Measurements from ENCODE around the gene GRK3. TPM values are rescaled to one million over a fixed set of nuclear protein-coding genes. Genes with fewer than 3 reads are reported as not detected.
"Not testable (repeated sequence)": the region's sequence is repeated elsewhere in the genome, so short reads cannot be mapped to it uniquely, and the experiment has no call there.

GRK3 gene
- total RNA-seq, 1 donor from 2014 or later: 26.0 TPM

DNA sequence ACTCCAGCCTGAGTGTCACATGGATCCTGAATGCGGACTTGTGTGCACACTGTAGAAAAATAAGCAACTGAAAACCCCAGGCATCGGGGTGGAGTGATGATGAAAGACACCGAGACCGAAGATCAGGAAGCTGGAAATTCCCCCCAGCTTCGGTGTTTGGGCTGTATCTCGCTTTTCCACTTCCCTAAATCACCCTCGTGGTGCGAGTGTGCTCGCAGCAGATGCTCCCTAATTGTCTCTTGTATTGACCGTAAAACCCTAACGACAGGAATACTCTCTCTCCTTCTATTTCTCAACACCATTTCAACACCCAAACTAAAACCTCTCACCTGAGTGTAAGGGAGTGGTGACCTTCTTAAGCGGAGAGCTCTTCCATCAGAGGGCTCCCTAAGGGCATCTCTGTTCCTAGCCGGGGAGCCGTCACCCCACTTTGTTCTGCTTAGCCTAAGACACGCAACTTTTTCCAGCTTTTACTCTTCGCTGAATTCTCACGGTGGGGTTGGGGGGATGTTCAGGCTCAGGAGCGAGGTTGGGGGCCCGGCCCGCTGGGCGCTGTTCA, 635 bp upstream of the GRK3 start:
- Mint-ChIP-seq H3K27ac (peak overlapping the region; percentile 90), H3K9me3 (ENCODE audit: low read depth) (no peaks in the 10 kb centered on the region), H3K27me3 (peaks cover 21% of the 10 kb centered on the region), H3K4me1 (ENCODE audit: low read depth) (peaks cover 37% of the 10 kb centered on the region), H3K36me3 (ENCODE audit: insufficient read depth) (no peaks in the 10 kb centered on the region), H3K4me3 (ENCODE audit: low read depth) (peak overlapping the region; percentile 86)
- TF ChIP-seq, protein P1, sequence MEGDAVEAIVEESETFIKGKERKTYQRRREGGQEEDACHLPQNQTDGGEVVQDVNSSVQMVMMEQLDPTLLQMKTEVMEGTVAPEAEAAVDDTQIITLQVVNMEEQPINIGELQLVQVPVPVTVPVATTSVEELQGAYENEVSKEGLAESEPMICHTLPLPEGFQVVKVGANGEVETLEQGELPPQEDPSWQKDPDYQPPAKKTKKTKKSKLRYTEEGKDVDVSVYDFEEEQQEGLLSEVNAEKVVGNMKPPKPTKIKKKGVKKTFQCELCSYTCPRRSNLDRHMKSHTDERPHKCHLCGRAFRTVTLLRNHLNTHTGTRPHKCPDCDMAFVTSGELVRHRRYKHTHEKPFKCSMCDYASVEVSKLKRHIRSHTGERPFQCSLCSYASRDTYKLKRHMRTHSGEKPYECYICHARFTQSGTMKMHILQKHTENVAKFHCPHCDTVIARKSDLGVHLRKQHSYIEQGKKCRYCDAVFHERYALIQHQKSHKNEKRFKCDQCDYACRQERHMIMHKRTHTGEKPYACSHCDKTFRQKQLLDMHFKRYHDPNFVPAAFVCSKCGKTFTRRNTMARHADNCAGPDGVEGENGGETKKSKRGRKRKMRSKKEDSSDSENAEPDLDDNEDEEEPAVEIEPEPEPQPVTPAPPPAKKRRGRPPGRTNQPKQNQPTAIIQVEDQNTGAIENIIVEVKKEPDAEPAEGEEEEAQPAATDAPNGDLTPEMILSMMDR (IDR thresholded peaks at IDR 0.05; ENCODE audit: unreplicated experiment): no peak
- no peak for DNase-seq (ENCODE audit: low spot score, unreplicated experiment)

GRCh38 chr22:25564979-25565677, 653 bp downstream of the GRK3 start:
- Mint-ChIP-seq H3K27me3 (peaks cover 21% of the 10 kb centered on the region), H3K4me1 (ENCODE audit: low read depth) (peaks cover 41% of the 10 kb centered on the region), H3K4me3 (ENCODE audit: low read depth) (peak overlapping the region; percentile 94), H3K9me3 (ENCODE audit: low read depth) (no peaks in the 10 kb centered on the region), H3K27ac (peak overlapping the region; percentile 89), H3K36me3 (ENCODE audit: insufficient read depth) (no peaks in the 10 kb centered on the region)
- TF ChIP-seq, protein P1 (IDR thresholded peaks at IDR 0.05; ENCODE audit: unreplicated experiment): no peak
- peak; percentile 22 for DNase-seq (ENCODE audit: low spot score, unreplicated experiment)

- Mint-ChIP-seq H3K36me3 (ENCODE audit: insufficient read depth) (no peaks in the 10 kb centered on the region), H3K4me1 (ENCODE audit: low read depth) (peaks cover 41% of the 10 kb centered on the region), H3K27ac (no peak overlapping the region), H3K9me3 (ENCODE audit: low read depth) (no peaks in the 10 kb centered on the region), H3K27me3 (peaks cover 21% of the 10 kb centered on the region), H3K4me3 (ENCODE audit: low read depth) (peak overlapping the region; percentile 94)
- no peak for DNase-seq (ENCODE audit: low spot score, unreplicated experiment)
- TF ChIP-seq, protein P1 (IDR thresholded peaks at IDR 0.05; ENCODE audit: unreplicated experiment): no peak
Observed at GRCh38 chr22:25566186-25566897, 1.9 kb downstream of the GRK3 start.

- H3K36me3 Mint-ChIP-seq (ENCODE audit: insufficient read depth): no peaks in the 10 kb centered on the region
- peaks cover 16% of the 10 kb centered on the region for H3K27me3 Mint-ChIP-seq
- H3K4me3 Mint-ChIP-seq (ENCODE audit: low read depth): no peak overlapping the region
- no peaks in the 10 kb centered on the region for H3K9me3 Mint-ChIP-seq (ENCODE audit: low read depth)
- no peak overlapping the region for H3K27ac Mint-ChIP-seq
- no peak for DNase-seq (ENCODE audit: low spot score, unreplicated experiment)
- H3K4me1 Mint-ChIP-seq (ENCODE audit: low read depth): peaks cover 41% of the 10 kb centered on the region
- TF ChIP-seq, protein P1 (IDR thresholded peaks at IDR 0.05; ENCODE audit: unreplicated experiment): no peak
Observed at GRCh38 chr22:25566898-25567235, 2.4 kb downstream of the GRK3 start.

- peaks cover 41% of the 10 kb centered on the region for H3K4me1 Mint-ChIP-seq (ENCODE audit: low read depth)
- no peak overlapping the region for H3K4me3 Mint-ChIP-seq (ENCODE audit: low read depth)
- H3K36me3 Mint-ChIP-seq (ENCODE audit: insufficient read depth): no peaks in the 10 kb centered on the region
- no peak overlapping the region for H3K27ac Mint-ChIP-seq
- H3K9me3 Mint-ChIP-seq (ENCODE audit: low read depth): no peaks in the 10 kb centered on the region
- no peak for DNase-seq (ENCODE audit: low spot score, unreplicated experiment)
- peaks cover 15% of the 10 kb centered on the region for H3K27me3 Mint-ChIP-seq
- TF ChIP-seq, protein P1 (IDR thresholded peaks at IDR 0.05; ENCODE audit: unreplicated experiment): no peak
Observed at GRCh38 chr22:25567251-25567675, 2.8 kb downstream of the GRK3 start.

DNA sequence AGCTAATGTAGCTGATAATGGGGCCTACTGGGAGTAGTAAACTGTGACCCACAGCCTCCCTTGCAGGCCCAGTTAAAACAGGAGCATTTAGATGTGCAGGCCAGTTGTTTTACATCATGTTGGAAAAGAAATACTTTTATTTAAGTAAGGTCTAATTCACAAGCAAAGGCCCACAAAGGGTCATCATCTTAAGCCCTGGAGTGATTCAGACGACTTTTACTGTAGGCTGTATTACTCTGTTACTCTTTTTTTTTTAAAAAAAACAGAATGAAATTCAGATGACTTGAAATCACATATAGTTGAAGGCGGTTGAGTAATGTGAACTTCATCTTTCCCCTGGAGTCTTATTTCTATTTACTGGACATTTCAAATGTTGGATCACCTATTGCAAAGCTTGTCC, 3.6 kb downstream of the GRK3 start:
- H3K4me3 Mint-ChIP-seq (ENCODE audit: low read depth); H3K9me3 Mint-ChIP-seq (ENCODE audit: low read depth); DNase-seq (ENCODE audit: low spot score, unreplicated experiment); H3K27ac Mint-ChIP-seq; H3K36me3 Mint-ChIP-seq (ENCODE audit: insufficient read depth): not testable (repeated sequence)
- H3K4me1 Mint-ChIP-seq (ENCODE audit: low read depth): peaks cover 40% of the 10 kb centered on the region
- peaks cover 10% of the 10 kb centered on the region for H3K27me3 Mint-ChIP-seq

Data from progenitor cell of endocrine pancreas (in vitro differentiated cells).